ENCODE data around the gene TNFSF15.
A peak's percentile ranks its signal among the peaks of the same experiment; 100 is the strongest.

The TNFSF15 gene

GRCh38 chr9:114805670-114806525, at the start of gene TNFSF15:
TSS of gene TNFSF15 (minus strand) at chr9:114806039. CDS start at chr9:114806012, 27 bp downstream.
- Histone ChIP-seq H3K27ac (no peak within 1 kb of the TSS), H3K27me3 (ENCODE audit: insufficient read depth, low read depth, severe bottlenecking) (no peaks in the 10 kb centered on the region), H3K36me3 (no peaks in the 10 kb centered on the region), H3K4me3 (ENCODE audit: low read depth, low read length) (no peak within 1 kb of the TSS), H3K9me3 (ENCODE audit: severe bottlenecking) (no peaks in the 10 kb centered on the region)
- TF ChIP-seq CTCF (IDR thresholded peaks at IDR 0.05; ENCODE audit: low read depth, low read length): no peak
- DNase-seq: peak; percentile 22

- no peaks in the 10 kb centered on the region for H3K27me3 ChIP-seq (ENCODE audit: insufficient read depth, low read depth, severe bottlenecking)
- no peak for TF ChIP-seq CTCF (IDR thresholded peaks at IDR 0.05; ENCODE audit: low read depth, low read length)
- no peak overlapping the region for H3K27ac ChIP-seq
- no peak for DNase-seq
- H3K9me3 ChIP-seq (ENCODE audit: severe bottlenecking): no peaks in the 10 kb centered on the region
- no peaks in the 10 kb centered on the region for H3K36me3 ChIP-seq
- no peak overlapping the region for H3K4me3 ChIP-seq (ENCODE audit: low read depth, low read length)
These were observed 49.6 kb upstream of the TNFSF15 start for GRCh38 chr9:114855488-114855887.

- no peak overlapping the region for H3K27ac ChIP-seq
- H3K9me3 ChIP-seq (ENCODE audit: severe bottlenecking): no peaks in the 10 kb centered on the region
- DNase-seq: no peak
- no peaks in the 10 kb centered on the region for H3K36me3 ChIP-seq
- no peak for TF ChIP-seq CTCF (IDR thresholded peaks at IDR 0.05; ENCODE audit: low read depth, low read length)
- H3K4me3 ChIP-seq (ENCODE audit: low read depth, low read length): no peak overlapping the region
- H3K27me3 ChIP-seq (ENCODE audit: insufficient read depth, low read depth, severe bottlenecking): no peaks in the 10 kb centered on the region
These were observed 49.0 kb upstream of the TNFSF15 start for GRCh38 chr9:114854736-114855355.

- peak; percentile 78 for DNase-seq
- H3K9me3 ChIP-seq (ENCODE audit: severe bottlenecking): no peaks in the 10 kb centered on the region
These were observed 47.4 kb upstream of the TNFSF15 start for GRCh38 chr9:114853071-114853855.

More at GRCh38 chr9:114853071-114853855, 47.4 kb upstream of the TNFSF15 start:
- Histone ChIP-seq H3K4me3 (ENCODE audit: low read depth, low read length) (no peak overlapping the region), H3K36me3 (no peaks in the 10 kb centered on the region), H3K27me3 (ENCODE audit: insufficient read depth, low read depth, severe bottlenecking) (no peaks in the 10 kb centered on the region), H3K27ac (no peak overlapping the region)
- no peak for TF ChIP-seq CTCF (IDR thresholded peaks at IDR 0.05; ENCODE audit: low read depth, low read length)

All from WERI-Rb-1 (cell line).